Measurements from ENCODE around the gene PCSK5. TPM values are rescaled to one million over a fixed set of nuclear protein-coding genes. Genes with fewer than 3 reads are reported as not detected.

Gene PCSK5
- polyA plus RNA-seq, 1 donor (not counting 4 experiments of a cell fraction or from before 2014, with no cell fraction given) = 1.9 TPM

GRCh38 chr9:76192013-76192412 lies 301.5 kb downstream of the PCSK5 start:
- no peak overlapping the region for H3K27ac ChIP-seq (ENCODE audit: control insufficient read depth, insufficient read depth, low read length)
- H4K20me1 ChIP-seq (ENCODE audit: control insufficient read depth, extremely low read depth, insufficient read depth, low read length) = no peaks in the 10 kb centered on the region
- H3K27me3 ChIP-seq (ENCODE audit: control insufficient read depth, extremely low read depth, insufficient read depth, low read length) = no peaks in the 10 kb centered on the region
- no peaks in the 10 kb centered on the region for H3K79me2 ChIP-seq (ENCODE audit: control insufficient read depth, insufficient read depth, low read length)
- no peaks in the 10 kb centered on the region for H3K9me3 ChIP-seq (ENCODE audit: control insufficient read depth, low read depth, low read length)
- TF ChIP-seq EZH2 (IDR thresholded peaks at IDR 0.05; ENCODE audit: low read length) = no peak
- no peak for TF ChIP-seq CTCF (optimal IDR thresholded peaks at IDR 0.05 in 1 of 3, IDR thresholded peaks at IDR 0.05 in 1 of 3, conservative IDR thresholded peaks at IDR 0.05 in 1 of 3; ENCODE audit: extremely low read depth in 1 of 3, insufficient read depth in 2 of 3, low read length in 3 of 3)
- FAIRE-seq = no peak
- H3K4me1 ChIP-seq (ENCODE audit: control insufficient read depth, extremely low read depth, insufficient read depth, low read length) = no peaks in the 10 kb centered on the region
- no peak for DNase-seq (ENCODE audit: low read depth, low spot score)
- no peaks in the 10 kb centered on the region for H3K36me3 ChIP-seq (ENCODE audit: control insufficient read depth in 2 of 2, extremely low read depth in 1 of 2, insufficient read depth in 2 of 2, low read length in 2 of 2)
- dilution Hi-C loops (cut with MboI; ENCODE audit: extremely low pct_ligation_motif_present, low sequenced_read_pairs) = no loop called here
- H3K4me3 ChIP-seq (ENCODE audit: control insufficient read depth in 2 of 3, extremely low read depth in 1 of 3, insufficient read depth in 2 of 3, low read depth in 1 of 3, low read length in 3 of 3) = no peak overlapping the region
- H3K4me2 ChIP-seq (ENCODE audit: control insufficient read depth, extremely low read depth, insufficient read depth, low read depth, low read length) = no peak overlapping the region
- no peak overlapping the region for H2AFZ ChIP-seq (ENCODE audit: control insufficient read depth, low read length)
- no peaks in the 10 kb centered on the region for H3K9me1 ChIP-seq (ENCODE audit: control insufficient read depth, extremely low read depth, insufficient read depth, low read length)
- no peak overlapping the region for H3K9ac ChIP-seq (ENCODE audit: control insufficient read depth, extremely low read depth, insufficient read depth, low read length)

GRCh38 chr9:76194896-76195295 lies 304.4 kb downstream of the PCSK5 start:
- H3K9me3 ChIP-seq (ENCODE audit: control insufficient read depth, low read depth, low read length) = no peaks in the 10 kb centered on the region
- no peaks in the 10 kb centered on the region for H3K36me3 ChIP-seq (ENCODE audit: control insufficient read depth in 2 of 2, extremely low read depth in 1 of 2, insufficient read depth in 2 of 2, low read length in 2 of 2)
- no peak overlapping the region for H3K27ac ChIP-seq (ENCODE audit: control insufficient read depth, insufficient read depth, low read length)
- H4K20me1 ChIP-seq (ENCODE audit: control insufficient read depth, extremely low read depth, insufficient read depth, low read length) = no peaks in the 10 kb centered on the region
- H3K9me1 ChIP-seq (ENCODE audit: control insufficient read depth, extremely low read depth, insufficient read depth, low read length) = no peaks in the 10 kb centered on the region
- DNase-seq (ENCODE audit: low read depth, low spot score) (no peak), FAIRE-seq (no peak)
- H3K79me2 ChIP-seq (ENCODE audit: control insufficient read depth, insufficient read depth, low read length) = no peaks in the 10 kb centered on the region
- H3K4me2 ChIP-seq (ENCODE audit: control insufficient read depth, extremely low read depth, insufficient read depth, low read depth, low read length) = no peak overlapping the region
- no peaks in the 10 kb centered on the region for H3K4me1 ChIP-seq (ENCODE audit: control insufficient read depth, extremely low read depth, insufficient read depth, low read length)
- no peak overlapping the region for H3K9ac ChIP-seq (ENCODE audit: control insufficient read depth, extremely low read depth, insufficient read depth, low read length)
- no peak overlapping the region for H3K4me3 ChIP-seq (ENCODE audit: control insufficient read depth in 2 of 3, extremely low read depth in 1 of 3, insufficient read depth in 2 of 3, low read depth in 1 of 3, low read length in 3 of 3)
- H3K27me3 ChIP-seq (ENCODE audit: control insufficient read depth, extremely low read depth, insufficient read depth, low read length) = no peaks in the 10 kb centered on the region
- H2AFZ ChIP-seq (ENCODE audit: control insufficient read depth, low read length) = no peak overlapping the region
- dilution Hi-C loops (cut with MboI; ENCODE audit: extremely low pct_ligation_motif_present, low sequenced_read_pairs) = no loop called here
- TF ChIP-seq CTCF (optimal IDR thresholded peaks at IDR 0.05 in 1 of 3, IDR thresholded peaks at IDR 0.05 in 1 of 3, conservative IDR thresholded peaks at IDR 0.05 in 1 of 3; ENCODE audit: extremely low read depth in 1 of 3, insufficient read depth in 2 of 3, low read length in 3 of 3) = no peak
- no peak for TF ChIP-seq EZH2 (IDR thresholded peaks at IDR 0.05; ENCODE audit: low read length)
